Spinal cord (tissue), 10 donors: ENCODE measurements around the gene HRK. TPM values are rescaled to one million over a fixed set of nuclear protein-coding genes. Genes with fewer than 3 reads are reported as not detected.

Experiments
- DNase-seq, 6 donors: peaks; one replicate each; pipeline versions ENCODE4 v3.0.0 to v3.0.0-alpha.2; 2013 to 2015; ENCODE audit warnings: low spot score in 6 of 6, low read depth in 4 of 6
- H3K27ac ChIP-seq: one replicate; pipeline ENCODE4 v1.5.1; 2013; ENCODE audit warnings: low read depth, low read length, control low read depth
- H3K27me3 ChIP-seq: one replicate; pipeline ENCODE4 v1.6.1; 2013; ENCODE audit warnings: low read length; ENCODE audit not compliant: control insufficient read depth, insufficient read depth
- H3K36me3 ChIP-seq: one replicate; pipeline ENCODE4 v1.6.1; 2013; ENCODE audit warnings: low read length; ENCODE audit not compliant: control insufficient read depth, insufficient read depth
- H3K4me1 ChIP-seq: one replicate; pipeline ENCODE4 v1.6.1; 2013; ENCODE audit warnings: low read length; ENCODE audit not compliant: control insufficient read depth, insufficient read depth
- H3K4me3 ChIP-seq: one replicate; pipeline ENCODE4 v1.5.1; 2013; ENCODE audit warnings: low read depth, low read length, control low read depth
- H3K9me3 ChIP-seq: one replicate; pipeline ENCODE4 v1.6.1; 2013; ENCODE audit warnings: low read length; ENCODE audit not compliant: control insufficient read depth, insufficient read depth
- WGBS: methylation state at CpG from one replicate; pipeline ENCODE4 v1.1.5; 2013; ENCODE audit warnings: missing lambda C conversion rate; ENCODE audit not compliant: insufficient coverage; 5-methylcytosine and 5-hydroxymethylcytosine counted together
- polyA plus RNA-seq, 2 donors: library from polyadenylated mRNA; unstranded; fragments of 120-200 nt; gene quantifications; one replicate each; pipeline ENCODE4 v1.2.1, GENCODE V29; 2013; ENCODE audit not compliant: insufficient read length in 2 of 2
- total RNA-seq, 2 donors: library from RNA; depleted of rRNA in 1 of 2; stranded (reverse); fragments of 120-200 nt in 1 of 2; fragments of >200 nt in 1 of 2; gene quantifications; one replicate each; pipeline versions ENCODE4 v1.2.3 to v1.2.4, GENCODE V29; 2013 to 2014
- donor health status: healthy.

Gene HRK
- total and polyA plus RNA-seq, 4 donors, result 2.5 to 4.2 (median 2.9) TPM

DNA sequence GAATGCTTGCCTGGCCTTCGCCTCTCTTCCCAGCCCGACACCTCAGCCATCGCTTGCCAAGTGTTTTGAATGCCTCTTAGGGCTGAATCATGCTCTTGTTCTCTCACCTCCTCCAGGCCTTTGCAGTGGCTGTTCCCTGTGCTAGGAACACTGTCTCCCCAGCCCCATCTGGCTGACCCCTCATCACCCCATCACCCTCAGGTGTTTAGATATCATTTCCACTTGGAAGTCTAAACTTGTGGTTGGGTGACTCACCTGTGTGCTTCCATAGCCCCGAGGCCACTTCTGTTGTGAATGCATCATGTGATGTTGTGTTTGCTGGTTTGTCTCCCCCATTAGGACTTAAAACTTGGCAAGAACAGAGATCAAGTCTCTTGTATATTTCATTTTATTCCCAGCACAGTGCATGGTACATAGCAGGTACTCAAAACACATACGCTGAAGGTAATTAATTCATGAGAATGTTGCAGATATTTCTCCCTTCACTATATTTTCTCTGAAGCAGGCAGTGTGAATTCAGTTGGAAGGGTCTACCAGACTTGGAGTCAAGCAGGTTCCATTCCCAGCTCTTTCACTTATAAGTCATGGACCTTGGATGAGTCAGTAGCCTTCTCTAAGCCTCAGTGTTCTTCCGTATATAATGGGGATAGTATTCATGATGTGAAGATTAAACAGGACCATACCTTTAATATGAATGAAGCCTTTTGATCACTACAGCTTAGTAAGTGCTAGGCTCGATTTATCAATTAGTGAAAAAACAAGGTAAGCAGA is 67.8 kb downstream of the HRK start:
- Histone ChIP-seq H3K9me3 (no peaks in the 10 kb centered on the region), H3K27me3 (no peaks in the 10 kb centered on the region), H3K4me1 (peaks cover 9% of the 10 kb centered on the region), H3K27ac (no peak overlapping the region), H3K4me3 (no peak overlapping the region), H3K36me3 (peaks cover 11% of the 10 kb centered on the region)
- no peak for DNase-seq
- 69% methylated on average over 4 of the region's 7 CpGs for WGBS

DNA sequence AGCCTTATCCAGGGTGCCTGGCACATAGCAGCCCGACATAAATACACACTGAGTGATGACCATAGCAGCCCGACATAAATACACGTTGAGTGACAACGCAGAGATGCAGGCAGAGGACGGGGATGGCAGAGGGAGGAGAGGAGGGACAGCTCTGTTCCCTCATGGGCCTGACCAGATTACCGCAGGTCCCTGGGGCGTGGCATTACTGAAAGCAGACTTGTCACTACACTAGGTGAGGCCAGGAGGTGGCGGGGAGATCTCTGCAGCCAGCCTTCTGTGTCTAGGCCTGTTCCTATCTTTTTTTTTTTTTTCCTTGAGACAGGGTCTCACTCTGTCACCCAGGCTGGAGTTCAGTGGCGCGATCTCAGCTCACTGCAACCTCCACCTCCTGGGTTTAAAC is 69.0 kb downstream of the HRK start:
- H3K4me3 ChIP-seq, result no peak overlapping the region
- DNase-seq, result no peak
- H3K36me3 ChIP-seq, result peaks cover 11% of the 10 kb centered on the region
- H3K9me3 ChIP-seq, result no peaks in the 10 kb centered on the region
- H3K27ac ChIP-seq, result no peak overlapping the region
- peaks cover 3% of the 10 kb centered on the region for H3K4me1 ChIP-seq
- WGBS, result 92% methylated on average over 8 of the region's 10 CpGs
- H3K27me3 ChIP-seq, result no peaks in the 10 kb centered on the region

DNA sequence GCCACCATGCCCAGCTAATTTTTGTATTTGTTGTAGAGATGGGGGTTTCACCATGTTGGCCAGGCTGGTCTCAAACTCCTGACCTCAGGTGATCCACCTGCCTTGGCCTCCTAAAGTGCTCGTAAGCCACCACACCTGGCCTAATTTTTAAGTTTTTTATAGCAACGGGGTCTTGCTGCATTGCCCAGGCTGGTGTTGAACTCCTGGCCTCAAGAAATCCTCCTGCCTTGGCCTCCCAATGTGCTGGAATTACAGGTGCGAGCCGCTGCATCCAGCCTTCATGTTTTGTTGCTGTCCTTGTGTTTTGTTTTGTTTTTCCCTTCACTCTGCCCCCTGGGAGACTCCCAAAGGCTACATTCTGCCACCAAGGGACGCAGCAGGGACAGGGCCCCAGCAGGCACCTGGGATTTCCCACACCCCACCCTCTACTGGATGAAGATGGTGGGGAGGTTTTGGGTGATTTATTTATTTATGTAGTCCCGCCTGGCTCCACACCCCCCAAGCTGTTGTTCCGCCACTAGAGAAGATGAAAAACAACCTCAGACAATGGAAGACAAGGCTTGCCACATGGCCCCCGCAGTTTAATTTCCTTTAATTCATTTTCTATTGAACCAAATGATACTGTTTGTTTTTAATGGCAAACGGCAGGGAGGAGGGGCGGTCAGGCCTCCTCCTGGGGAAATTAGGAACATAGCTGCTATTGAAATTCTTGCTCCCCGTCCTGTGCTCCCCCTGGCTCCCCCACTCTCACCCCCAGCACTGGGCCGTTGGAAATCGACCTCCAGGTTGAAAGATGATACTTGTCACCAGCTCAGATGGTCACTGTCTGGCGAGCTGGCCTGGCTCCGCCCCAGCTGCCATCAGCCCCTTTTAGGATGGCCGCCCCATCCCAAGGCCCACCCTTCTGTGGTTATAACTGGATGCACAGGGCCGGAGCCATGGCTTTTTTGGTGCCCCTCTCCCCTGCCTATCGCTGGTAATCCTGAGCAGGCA is 72.8 kb downstream of the HRK start:
- Histone ChIP-seq H3K27me3 (no peaks in the 10 kb centered on the region), H3K27ac (no peak overlapping the region), H3K4me3 (no peak overlapping the region), H3K36me3 (peaks cover 12% of the 10 kb centered on the region), H3K4me1 (peaks cover 3% of the 10 kb centered on the region), H3K9me3 (no peaks in the 10 kb centered on the region)
- peak in 1 of 6 donors; percentile 16 for DNase-seq
- 64% methylated on average over 10 of the region's 18 CpGs for WGBS

DNA sequence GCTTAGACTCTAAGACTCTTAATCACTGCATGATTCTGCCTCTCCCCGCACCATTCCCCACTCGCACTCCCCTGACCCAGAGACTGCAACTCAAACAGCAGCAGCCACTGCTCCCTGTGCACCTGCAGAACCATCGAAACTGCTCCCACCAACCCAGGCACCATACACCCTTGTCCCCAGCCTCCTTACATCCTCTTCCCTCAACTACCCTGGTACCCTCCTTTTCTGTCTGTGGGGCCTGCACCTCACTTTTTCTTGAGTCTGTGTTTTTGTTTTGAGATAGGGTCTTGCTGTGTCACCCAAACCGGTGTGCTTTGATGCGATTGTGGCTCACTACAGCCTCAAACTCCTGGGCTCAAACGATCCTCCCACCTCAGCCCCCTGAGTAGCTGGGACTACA is 73.7 kb downstream of the HRK start:
- Histone ChIP-seq H3K36me3 (peaks cover 9% of the 10 kb centered on the region), H3K27ac (no peak overlapping the region), H3K27me3 (no peaks in the 10 kb centered on the region), H3K9me3 (no peaks in the 10 kb centered on the region), H3K4me3 (no peak overlapping the region), H3K4me1 (peaks cover 3% of the 10 kb centered on the region)
- DNase-seq, result no peak
- 98% methylated on average over 6 of the region's 6 CpGs for WGBS

DNA sequence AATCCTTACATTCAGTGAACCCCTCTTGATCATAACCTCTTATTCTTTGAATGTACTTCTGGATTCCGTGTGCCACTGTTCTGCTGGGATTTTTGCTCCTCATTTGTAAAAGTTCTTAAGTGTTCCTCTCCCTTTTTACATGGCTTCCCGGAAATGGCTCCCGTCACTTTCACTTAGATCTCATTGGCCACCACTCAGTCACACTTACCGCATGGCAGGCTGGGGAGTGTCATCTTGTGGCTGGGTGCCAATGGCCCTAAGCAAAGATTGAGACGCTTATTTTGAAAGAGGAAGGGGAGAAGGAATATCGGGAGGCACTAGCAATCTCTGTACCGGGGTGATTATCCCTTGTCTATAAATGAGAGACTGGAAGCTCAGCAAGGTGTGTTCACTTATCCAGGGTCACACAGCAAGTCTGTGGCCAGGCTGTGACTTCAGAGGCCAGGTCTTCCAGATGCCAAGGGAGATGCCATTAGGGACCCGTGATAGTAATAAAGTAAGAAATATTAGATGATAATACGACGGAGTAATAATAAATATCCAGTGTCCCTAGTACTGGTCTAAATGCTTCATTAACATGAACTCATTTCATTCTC is 74.3 kb downstream of the HRK start:
- no peak for DNase-seq
- peaks cover 3% of the 10 kb centered on the region for H3K4me1 ChIP-seq
- H3K9me3 ChIP-seq, result no peaks in the 10 kb centered on the region
- peaks cover 9% of the 10 kb centered on the region for H3K36me3 ChIP-seq
- WGBS, result 89% methylated on average over 5 of the region's 10 CpGs
- no peak overlapping the region for H3K4me3 ChIP-seq
- H3K27me3 ChIP-seq, result no peaks in the 10 kb centered on the region
- no peak overlapping the region for H3K27ac ChIP-seq

Other genes starting within 250 kb of the HRK start
- 10 to 100 TPM; 24.5 to 37.6 TPM for gene SPRING1, start 143.4 kb downstream of the HRK start, total RNA-seq
- gene SPRING1, start 143.4 kb downstream of the HRK start, polyA plus RNA-seq, result 10 to 100 TPM; 47.3 to 54.7 TPM
- 10 to 100 TPM; 15.3 to 47.2 TPM for gene RNFT2, start 143.1 kb downstream of the HRK start, total RNA-seq
- 10 to 100 TPM; 32.2 to 43.2 TPM for gene RNFT2, start 143.1 kb downstream of the HRK start, polyA plus RNA-seq
- 10 to 100 TPM in 1 of 2 donors, 1 to 10 TPM in 1; 9.3 to 17.0 TPM for gene FBXW8, start 29.5 kb upstream of the HRK start, total RNA-seq
- gene FBXW8, start 29.5 kb upstream of the HRK start, polyA plus RNA-seq, result 10 to 100 TPM; 17.6 to 18.2 TPM
- 1 to 10 TPM; 7.1 to 8.7 TPM for gene TESC, start 218.0 kb upstream of the HRK start, total RNA-seq
- 10 to 100 TPM in 1 of 2 donors, 1 to 10 TPM in 1; 9.9 to 12.6 TPM for gene TESC, start 218.0 kb upstream of the HRK start, polyA plus RNA-seq